ENCODE measurements around the gene CRPPA. TPM values are rescaled to one million over a fixed set of nuclear protein-coding genes. Genes with fewer than 3 reads are reported as not detected.

Gene CRPPA
- total RNA-seq, 1 donor from 2014 or later, result 2.9 TPM

DNA sequence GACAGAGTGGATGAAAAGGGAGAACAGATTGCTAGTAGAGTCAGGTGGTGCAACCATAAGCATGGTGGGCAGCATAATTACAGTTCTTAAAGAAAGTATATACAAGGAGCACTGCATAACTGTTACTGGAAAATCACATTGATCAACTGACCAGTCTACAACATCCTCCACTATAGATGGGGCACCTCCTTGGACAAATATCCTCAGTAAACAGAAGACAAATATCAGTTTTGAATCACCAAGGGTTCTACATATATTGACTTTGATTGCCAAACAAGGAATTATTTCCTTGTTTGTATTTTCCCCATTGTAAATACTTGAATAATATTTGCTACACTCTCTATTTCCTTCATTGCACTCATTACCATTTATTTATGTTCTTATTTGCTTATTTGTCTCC is 17.6 kb upstream of the CRPPA start:
- no peak overlapping the region for H3K27ac Mint-ChIP-seq
- no peaks in the 10 kb centered on the region for H3K9me3 Mint-ChIP-seq
- DNase-seq (ENCODE audit: extremely low spot score, unreplicated experiment), result no peak
- H3K4me1 Mint-ChIP-seq (ENCODE audit: unreplicated experiment), result no peaks in the 10 kb centered on the region
- H3K4me3 Mint-ChIP-seq, result no peak overlapping the region
- no peak for TF ChIP-seq CTCF (conservative IDR thresholded peaks at IDR 0.05)
- no peaks in the 10 kb centered on the region for H3K27me3 Mint-ChIP-seq
- H3K36me3 Mint-ChIP-seq, result no peaks in the 10 kb centered on the region

DNA sequence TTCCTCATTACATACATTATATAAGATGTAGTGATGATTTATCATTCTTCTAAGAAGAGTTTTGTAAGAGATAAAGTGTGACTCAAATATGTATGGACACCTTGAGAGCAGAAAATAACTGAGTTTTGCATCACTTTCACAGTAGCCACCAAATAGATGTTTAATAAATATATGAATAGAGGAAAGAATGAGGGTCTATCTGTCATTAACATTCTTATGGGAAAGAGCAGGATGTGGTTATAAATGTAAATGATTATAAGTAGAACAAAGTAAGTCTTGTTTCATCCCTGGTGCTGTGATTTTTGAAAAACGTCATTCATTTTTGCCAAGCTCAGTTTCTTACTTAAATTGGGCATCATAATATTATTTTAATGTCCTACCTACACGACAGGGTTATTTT is 15.0 kb upstream of the CRPPA start:
- Mint-ChIP-seq H3K27ac (no peak overlapping the region), H3K9me3 (no peaks in the 10 kb centered on the region), H3K36me3 (no peaks in the 10 kb centered on the region), H3K27me3 (no peaks in the 10 kb centered on the region), H3K4me3 (no peak overlapping the region), H3K4me1 (ENCODE audit: unreplicated experiment) (no peaks in the 10 kb centered on the region)
- no peak for DNase-seq (ENCODE audit: extremely low spot score, unreplicated experiment)
- no peak for TF ChIP-seq CTCF (conservative IDR thresholded peaks at IDR 0.05)

GRCh38 chr7:16433568-16434122 is 12.3 kb upstream of the CRPPA start:
- TF ChIP-seq CTCF (conservative IDR thresholded peaks at IDR 0.05), result no peak
- H3K4me1 Mint-ChIP-seq (ENCODE audit: unreplicated experiment), result peaks cover 2% of the 10 kb centered on the region
- H3K36me3 Mint-ChIP-seq, result no peaks in the 10 kb centered on the region
- H3K27ac Mint-ChIP-seq, result no peak overlapping the region
- no peaks in the 10 kb centered on the region for H3K27me3 Mint-ChIP-seq
- no peaks in the 10 kb centered on the region for H3K9me3 Mint-ChIP-seq
- H3K4me3 Mint-ChIP-seq, result no peak overlapping the region
- DNase-seq (ENCODE audit: extremely low spot score, unreplicated experiment), result no peak

GRCh38 chr7:16432425-16432731 is 11.0 kb upstream of the CRPPA start:
- DNase-seq (ENCODE audit: extremely low spot score, unreplicated experiment), result no peak
- H3K36me3 Mint-ChIP-seq, result no peaks in the 10 kb centered on the region
- peaks cover 6% of the 10 kb centered on the region for H3K4me1 Mint-ChIP-seq (ENCODE audit: unreplicated experiment)
- H3K4me3 Mint-ChIP-seq, result no peak overlapping the region
- H3K27me3 Mint-ChIP-seq, result no peaks in the 10 kb centered on the region
- TF ChIP-seq CTCF (conservative IDR thresholded peaks at IDR 0.05), result peak; percentile 9
- H3K9me3 Mint-ChIP-seq, result no peaks in the 10 kb centered on the region
- H3K27ac Mint-ChIP-seq, result no peak overlapping the region

DNA sequence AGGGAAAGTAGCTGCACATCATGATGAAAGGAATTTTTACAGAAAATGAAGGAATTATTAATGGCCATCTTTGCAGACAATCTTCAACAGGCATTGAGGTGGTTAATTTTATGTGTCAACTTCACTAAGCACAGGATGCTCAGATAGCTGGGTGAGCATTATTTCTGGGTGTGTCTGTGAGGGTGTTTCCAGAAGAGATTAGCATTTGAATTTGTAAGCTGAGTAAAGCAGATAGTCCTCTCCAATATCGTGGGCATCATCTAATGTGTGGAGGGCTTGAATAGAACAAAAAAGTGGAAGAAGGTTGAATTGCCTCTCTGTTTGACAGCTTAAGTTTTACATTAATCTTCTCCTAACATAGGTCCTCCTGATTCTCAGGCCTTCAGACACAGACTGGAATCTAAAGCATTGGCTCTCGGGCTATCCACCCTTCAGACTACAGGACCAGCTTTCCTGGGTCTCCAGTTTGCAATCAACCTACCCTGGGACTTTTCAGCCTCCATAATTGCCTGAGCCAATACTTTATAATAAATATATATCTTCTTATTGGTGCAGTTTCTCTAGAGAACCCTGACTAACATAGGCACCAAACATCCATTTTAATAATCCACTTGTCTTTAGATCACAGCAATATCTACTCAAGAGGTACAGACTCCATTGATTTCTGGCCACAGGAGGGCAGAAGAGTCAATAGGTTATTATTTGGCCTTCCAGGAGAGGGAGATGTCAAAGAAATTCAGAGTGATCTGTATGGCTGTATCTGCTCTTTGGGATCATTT is 10.5 kb upstream of the CRPPA start:
- H3K4me1 Mint-ChIP-seq (ENCODE audit: unreplicated experiment), result peaks cover 6% of the 10 kb centered on the region

More for the DNA sequence above, 10.5 kb upstream of the CRPPA start:
- H3K27me3 Mint-ChIP-seq, result no peaks in the 10 kb centered on the region
- H3K36me3 Mint-ChIP-seq, result no peaks in the 10 kb centered on the region
- no peak overlapping the region for H3K4me3 Mint-ChIP-seq
- TF ChIP-seq CTCF (conservative IDR thresholded peaks at IDR 0.05), result peak; percentile 70
- no peak for DNase-seq (ENCODE audit: extremely low spot score, unreplicated experiment)
- no peaks in the 10 kb centered on the region for H3K9me3 Mint-ChIP-seq
- no peak overlapping the region for H3K27ac Mint-ChIP-seq
